Ishikawa (cell line): Measurements from ENCODE around the gene LETMD1.

Source experiments
- CEBPB ChIP-seq: IDR thresholded peaks from 2 replicates; pipeline ENCODE4 v1.6.1; 2012
- CREB1 ChIP-seq: IDR thresholded peaks from 2 replicates; pipeline ENCODE4 v1.6.1; 2012; ENCODE audit warnings: low read depth
- EGR1 ChIP-seq: IDR thresholded peaks from 2 replicates; pipeline ENCODE4 v1.6.1; 2012
- EP300 ChIP-seq: IDR thresholded peaks from 2 replicates; pipeline ENCODE4 v1.6.1; 2012; ENCODE audit warnings: borderline replicate concordance
- FOXM1 ChIP-seq: IDR thresholded peaks from 2 replicates; pipeline ENCODE4 v1.6.1; 2012; ENCODE audit warnings: low read depth, borderline replicate concordance
- NFIC ChIP-seq: IDR thresholded peaks from 2 replicates; pipeline ENCODE4 v1.6.1; 2012
- RAD21 ChIP-seq: IDR thresholded peaks from 2 replicates; pipeline ENCODE4 v1.6.1; 2012; ENCODE audit warnings: low read depth
- REST ChIP-seq: IDR thresholded peaks from 2 replicates; pipeline ENCODE4 v1.6.1; 2012; ENCODE audit warnings: low read depth, mild to moderate bottlenecking
- TAF1 ChIP-seq: IDR thresholded peaks from 2 replicates; pipeline ENCODE4 v1.6.1; 2012; ENCODE audit warnings: low read depth, mild to moderate bottlenecking
- TCF12 ChIP-seq: IDR thresholded peaks from 2 replicates; pipeline ENCODE4 v1.6.1; 2012; ENCODE audit warnings: low read depth
- TEAD4 ChIP-seq: IDR thresholded peaks from 2 replicates; pipeline ENCODE4 v1.6.1; 2012
- USF1 ChIP-seq: IDR thresholded peaks from 2 replicates; pipeline ENCODE4 v1.6.1; 2012
- YY1 ChIP-seq: IDR thresholded peaks from 2 replicates; pipeline ENCODE4 v1.6.1; 2012; ENCODE audit warnings: low read depth
- ZBTB7A ChIP-seq: IDR thresholded peaks from 2 replicates; pipeline ENCODE4 v1.6.1; 2012; ENCODE audit warnings: low read depth
- TF ChIP-seq, protein P1 (sequence below): IDR thresholded peaks from 2 replicates; pipeline ENCODE4 v1.6.1; 2012

The LETMD1 gene

DNA sequence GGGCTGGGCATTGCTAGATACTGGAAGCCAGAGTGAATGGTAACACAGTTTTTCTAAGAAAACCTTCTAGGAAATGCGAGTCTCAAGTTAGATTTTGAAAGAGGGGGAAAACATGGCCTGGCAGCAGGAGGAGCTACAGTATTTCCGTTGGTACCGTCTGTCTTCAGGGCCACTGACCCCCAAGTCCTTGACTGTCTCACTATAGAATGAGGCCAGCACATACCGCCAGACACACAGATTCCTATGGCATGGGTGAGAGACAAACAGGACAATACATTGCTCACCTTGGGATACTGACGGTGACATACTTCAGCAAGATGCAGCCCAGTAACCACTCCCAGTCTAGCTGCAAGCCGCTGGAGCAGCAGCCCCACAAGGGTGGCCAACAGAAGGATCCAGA is 43.6 kb upstream of the LETMD1 start:
- TF ChIP-seq CREB1: no peak
- TF ChIP-seq USF1: no peak
- TF ChIP-seq CEBPB: no peak
- no peak for TF ChIP-seq TCF12
- TF ChIP-seq REST: no peak
- no peak for TF ChIP-seq FOXM1
- no peak for TF ChIP-seq NFIC
- no peak for TF ChIP-seq TAF1
- no peak for TF ChIP-seq EGR1
- TF ChIP-seq EP300: no peak
- TF ChIP-seq ZBTB7A: no peak
- TF ChIP-seq RAD21: no peak
- TF ChIP-seq TEAD4: no peak
- TF ChIP-seq, protein P1, sequence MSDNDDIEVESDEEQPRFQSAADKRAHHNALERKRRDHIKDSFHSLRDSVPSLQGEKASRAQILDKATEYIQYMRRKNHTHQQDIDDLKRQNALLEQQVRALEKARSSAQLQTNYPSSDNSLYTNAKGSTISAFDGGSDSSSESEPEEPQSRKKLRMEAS: no peak
- TF ChIP-seq YY1: no peak

- TF ChIP-seq ZBTB7A: no peak
- no peak for TF ChIP-seq RAD21
- no peak for TF ChIP-seq CEBPB
- no peak for TF ChIP-seq TEAD4
- no peak for TF ChIP-seq REST
- TF ChIP-seq TCF12: no peak
- TF ChIP-seq TAF1: no peak
- no peak for TF ChIP-seq USF1
- TF ChIP-seq FOXM1: no peak
These were observed 43.1 kb upstream of the LETMD1 start for GRCh38 chr12:51005030-51005429.

DNA sequence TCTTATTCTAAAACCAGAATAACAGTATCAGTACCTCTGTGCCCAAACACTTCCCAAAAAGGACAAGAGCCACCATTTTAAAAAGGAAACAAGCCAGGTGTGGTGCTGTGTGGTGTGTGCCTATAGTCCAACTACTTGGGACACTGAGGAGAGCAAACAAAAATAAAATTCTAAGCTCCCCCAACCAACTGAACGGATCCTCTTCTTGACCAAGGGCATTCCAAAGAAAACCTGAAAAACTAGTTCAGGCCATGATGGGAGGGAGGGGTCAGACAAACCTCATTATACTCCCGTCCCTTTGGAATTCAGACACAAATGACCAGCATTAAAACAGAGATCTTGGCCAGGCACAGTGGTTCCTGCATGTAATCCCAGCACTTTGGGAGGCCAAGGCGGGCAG is 42.5 kb upstream of the LETMD1 start:
- TF ChIP-seq FOXM1: no peak
- TF ChIP-seq USF1: no peak
- peak; percentile 56; the same call in 1 of the 2 replicates for TF ChIP-seq TCF12
- TF ChIP-seq NFIC: peak; percentile 26; the same call in 1 of the 2 replicates
- TF ChIP-seq YY1: peak; percentile 77
- TF ChIP-seq CREB1: no peak
- TF ChIP-seq TEAD4: peak; percentile 82
- no peak for TF ChIP-seq RAD21
- TF ChIP-seq EP300: peak; percentile 25; the same call in 1 of the 2 replicates
- no peak for TF ChIP-seq TAF1
- TF ChIP-seq EGR1: no peak
- TF ChIP-seq CEBPB: no peak

DNA sequence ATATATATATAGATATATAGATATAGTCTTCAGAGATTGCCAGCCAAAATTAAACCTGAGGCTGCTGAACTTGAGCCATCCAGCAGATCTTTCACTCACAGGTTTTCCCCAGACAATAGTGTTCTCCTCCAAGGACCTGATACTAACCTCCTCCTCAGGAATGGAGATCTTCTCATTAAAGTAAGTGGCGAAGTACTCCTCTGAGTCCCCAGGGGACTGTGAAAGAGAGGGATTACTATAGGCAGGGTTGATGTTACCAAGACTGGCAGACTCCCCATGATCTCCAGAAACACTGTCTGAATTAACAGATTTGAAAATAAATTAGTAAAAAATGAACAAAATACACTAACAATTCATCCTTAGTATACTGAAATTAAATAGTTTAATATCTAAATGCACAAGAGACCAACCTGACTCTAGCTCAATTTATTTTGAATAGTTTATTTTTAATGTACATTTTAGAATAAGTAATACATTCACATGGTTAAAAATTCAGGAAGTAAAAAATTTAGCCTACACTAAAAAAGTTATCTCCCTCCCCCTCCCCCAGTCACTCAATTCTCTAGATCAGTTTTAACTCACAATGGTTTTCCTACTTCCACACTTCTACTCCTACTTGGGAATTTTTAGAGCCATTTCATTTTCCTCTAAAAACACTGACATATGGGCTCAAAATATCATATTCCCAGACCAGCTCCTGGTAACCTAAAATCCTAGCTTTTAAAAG is 39.6 kb upstream of the LETMD1 start:
- TF ChIP-seq TAF1 (no peak), EP300 (no peak), EGR1 (no peak), YY1 (no peak), ZBTB7A (no peak), NFIC (no peak), RAD21 (no peak), REST (no peak), USF1 (no peak), TEAD4 (no peak), TCF12 (no peak), FOXM1 (no peak), CEBPB (no peak)
- TF ChIP-seq, protein P1: no peak
